Nephron progenitor cell (in vitro differentiated cells): Measurements from ENCODE around the gene MCM3.

Experiments
- DNase-seq: peaks from one replicate; pipeline ENCODE4 v3.0.0; 2021
- H3K27ac Mint-ChIP-seq: 2 replicates; pipeline ENCODE4 v1.8.0; 2021; ENCODE audit warnings: mild to moderate bottlenecking, moderate library complexity, mixed read lengths
- H3K27me3 Mint-ChIP-seq: 2 replicates; pipeline ENCODE4 v1.8.0; 2021; ENCODE audit warnings: mild to moderate bottlenecking, low read depth, mixed read lengths; ENCODE audit not compliant: poor library complexity
- H3K36me3 Mint-ChIP-seq: 2 replicates; pipeline ENCODE4 v1.8.0; 2021; ENCODE audit warnings: low read depth, mixed read lengths
- H3K4me1 Mint-ChIP-seq: 2 replicates; pipeline ENCODE4 v1.8.0; 2021; ENCODE audit warnings: mixed read lengths
- H3K4me3 Mint-ChIP-seq: 2 replicates; pipeline ENCODE4 v1.8.0; 2021; ENCODE audit warnings: mild to moderate bottlenecking, moderate library complexity, mixed read lengths
- H3K9me3 Mint-ChIP-seq: 2 replicates; pipeline ENCODE4 v1.8.0; 2021; ENCODE audit warnings: mild to moderate bottlenecking, moderate library complexity, mixed read lengths
- CTCF ChIP-seq: fragments of 200-600 bp; sonication (generic); IDR thresholded peaks from 2 replicates; pipeline ENCODE4 v1.5.0; 2021; ENCODE audit warnings: antibody characterized with exemption

MCM3 gene

DNA sequence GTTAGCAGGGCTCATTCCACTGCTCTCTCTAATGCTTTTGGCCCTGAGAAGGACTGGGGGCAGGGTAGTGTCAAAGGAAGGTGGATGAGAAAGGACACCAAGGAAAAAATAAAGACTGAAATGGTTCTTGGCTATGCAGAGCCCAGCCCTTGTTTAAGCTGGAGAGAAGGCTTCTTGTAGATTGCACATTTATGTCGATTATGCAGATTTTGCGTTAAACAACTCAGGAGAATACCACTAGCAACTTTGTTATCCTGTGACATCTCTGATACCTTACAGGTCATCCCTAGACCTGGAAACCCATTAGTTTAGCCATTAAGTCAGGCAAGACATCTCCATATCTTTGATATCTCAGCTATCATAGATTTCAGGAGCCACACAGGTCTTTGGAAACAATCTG, 29.1 kb downstream of the MCM3 start:
- Mint-ChIP-seq H3K27me3 (peaks cover 19% of the 10 kb centered on the region), H3K36me3 (no peaks in the 10 kb centered on the region), H3K4me3 (no peak overlapping the region), H3K9me3 (peaks cover 6% of the 10 kb centered on the region), H3K4me1 (peaks cover 10% of the 10 kb centered on the region), H3K27ac (no peak overlapping the region)
- no peak for TF ChIP-seq CTCF
- no peak for DNase-seq

GRCh38 chr6:52254731-52255378, 29.7 kb downstream of the MCM3 start:
- H3K36me3 Mint-ChIP-seq: no peaks in the 10 kb centered on the region
- no peak for DNase-seq

GRCh38 chr6:52253494-52253893, 31.0 kb downstream of the MCM3 start:
- Mint-ChIP-seq H3K36me3 (no peaks in the 10 kb centered on the region), H3K27me3 (peaks cover 22% of the 10 kb centered on the region), H3K4me1 (peaks cover 10% of the 10 kb centered on the region), H3K9me3 (peaks cover 6% of the 10 kb centered on the region), H3K27ac (no peak overlapping the region), H3K4me3 (no peak overlapping the region)
- TF ChIP-seq CTCF: no peak
- no peak for DNase-seq

More at GRCh38 chr6:52254731-52255378, 29.7 kb downstream of the MCM3 start:
- no peak overlapping the region for H3K4me3 Mint-ChIP-seq
- H3K4me1 Mint-ChIP-seq: peaks cover 10% of the 10 kb centered on the region
- TF ChIP-seq CTCF: no peak
- no peak overlapping the region for H3K27ac Mint-ChIP-seq
- H3K9me3 Mint-ChIP-seq: peaks cover 6% of the 10 kb centered on the region
- H3K27me3 Mint-ChIP-seq: peaks cover 19% of the 10 kb centered on the region

DNA sequence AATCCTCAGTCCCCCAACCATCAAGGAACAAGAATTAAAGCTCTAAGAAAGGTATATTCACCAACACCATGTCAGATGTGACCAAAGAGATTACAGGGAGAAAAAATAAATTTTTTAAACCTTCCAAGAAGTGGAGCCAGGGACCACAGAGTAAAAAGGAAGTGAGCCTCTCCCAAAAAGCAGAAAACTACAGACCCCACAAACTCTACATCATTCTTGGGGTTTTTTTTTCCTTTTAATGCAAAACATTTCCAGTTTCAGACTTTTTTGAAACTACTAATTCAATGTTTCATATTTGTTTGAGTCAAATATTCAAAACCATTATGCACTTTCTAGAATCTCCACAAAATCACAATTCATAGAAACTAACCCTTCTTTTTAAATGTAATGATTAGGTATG, 33.4 kb downstream of the MCM3 start:
- Mint-ChIP-seq H3K4me3 (no peak overlapping the region), H3K27me3 (peaks cover 29% of the 10 kb centered on the region), H3K9me3 (peaks cover 2% of the 10 kb centered on the region), H3K27ac (no peak overlapping the region), H3K4me1 (peaks cover 10% of the 10 kb centered on the region), H3K36me3 (no peaks in the 10 kb centered on the region)
- no peak for TF ChIP-seq CTCF
- DNase-seq: no peak

DNA sequence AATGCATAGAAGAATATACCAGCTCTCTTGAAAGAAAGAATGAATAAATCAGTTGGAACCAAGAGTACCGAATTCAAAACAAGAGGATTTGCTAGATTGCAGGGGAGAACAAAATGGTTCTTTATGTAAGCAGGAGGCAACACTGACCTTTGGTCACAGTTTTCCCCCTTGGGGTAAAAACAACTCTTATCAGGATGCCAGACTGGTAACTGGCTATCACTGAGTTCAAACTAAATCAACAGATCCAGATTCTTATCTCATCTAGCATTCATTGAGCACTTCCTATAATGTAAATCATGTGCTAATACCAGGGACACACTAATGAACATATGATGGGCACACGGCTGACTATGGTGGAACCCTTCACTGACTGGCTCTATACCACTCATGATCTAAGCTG, 35.5 kb downstream of the MCM3 start:
- no peak for TF ChIP-seq CTCF
- DNase-seq: no peak
- Mint-ChIP-seq H3K27me3 (peaks cover 20% of the 10 kb centered on the region), H3K36me3 (no peaks in the 10 kb centered on the region), H3K4me1 (peaks cover 9% of the 10 kb centered on the region), H3K9me3 (no peaks in the 10 kb centered on the region), H3K4me3 (no peak overlapping the region), H3K27ac (no peak overlapping the region)

- Mint-ChIP-seq H3K36me3 (no peaks in the 10 kb centered on the region), H3K27me3 (peaks cover 17% of the 10 kb centered on the region), H3K4me1 (no peaks in the 10 kb centered on the region), H3K4me3 (no peak overlapping the region), H3K27ac (no peak overlapping the region), H3K9me3 (no peaks in the 10 kb centered on the region)
- DNase-seq: no peak
- TF ChIP-seq CTCF: no peak
These were observed 39.1 kb downstream of the MCM3 start for GRCh38 chr6:52245425-52245824.
